DND-41 (cell line): ENCODE data around the gene RALGPS2.

Experiments
- EZH2 ChIP-seq: IDR thresholded peaks from 3 replicates; pipeline ENCODE4 v1.6.1; 2012; ENCODE audit warnings: borderline replicate concordance, low read depth, mild to moderate bottlenecking, moderate library complexity, low read length, inconsistent platforms; ENCODE audit not compliant: severe bottlenecking
- TF ChIP-seq, protein P1 (sequence below): IDR thresholded peaks from 2 replicates; pipeline ENCODE4 v1.5.1; 2012; ENCODE audit warnings: borderline replicate concordance, low read length, moderate library complexity, mild to moderate bottlenecking; ENCODE audit not compliant: poor library complexity, severe bottlenecking; ENCODE audit errors: extremely low read depth

DNA sequence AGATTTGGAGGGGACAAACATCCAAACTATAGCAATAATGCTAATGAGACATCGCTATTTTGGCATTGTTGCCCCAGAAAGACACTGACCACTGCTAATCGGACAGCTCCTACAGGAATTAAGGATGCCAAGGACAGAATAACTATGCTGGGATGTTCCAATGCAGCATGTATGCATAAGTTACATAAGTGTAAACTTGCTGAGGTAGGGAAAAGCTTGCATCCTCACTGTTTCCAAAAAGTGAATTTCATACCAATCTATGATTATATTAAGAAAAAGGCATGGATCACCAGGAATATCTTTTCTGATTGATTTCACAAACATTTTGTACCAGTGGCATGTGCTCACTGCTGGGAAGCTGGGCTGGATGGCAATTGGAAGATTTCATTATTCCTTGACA is 45.8 kb upstream of the RALGPS2 start:
- TF ChIP-seq, protein P1, sequence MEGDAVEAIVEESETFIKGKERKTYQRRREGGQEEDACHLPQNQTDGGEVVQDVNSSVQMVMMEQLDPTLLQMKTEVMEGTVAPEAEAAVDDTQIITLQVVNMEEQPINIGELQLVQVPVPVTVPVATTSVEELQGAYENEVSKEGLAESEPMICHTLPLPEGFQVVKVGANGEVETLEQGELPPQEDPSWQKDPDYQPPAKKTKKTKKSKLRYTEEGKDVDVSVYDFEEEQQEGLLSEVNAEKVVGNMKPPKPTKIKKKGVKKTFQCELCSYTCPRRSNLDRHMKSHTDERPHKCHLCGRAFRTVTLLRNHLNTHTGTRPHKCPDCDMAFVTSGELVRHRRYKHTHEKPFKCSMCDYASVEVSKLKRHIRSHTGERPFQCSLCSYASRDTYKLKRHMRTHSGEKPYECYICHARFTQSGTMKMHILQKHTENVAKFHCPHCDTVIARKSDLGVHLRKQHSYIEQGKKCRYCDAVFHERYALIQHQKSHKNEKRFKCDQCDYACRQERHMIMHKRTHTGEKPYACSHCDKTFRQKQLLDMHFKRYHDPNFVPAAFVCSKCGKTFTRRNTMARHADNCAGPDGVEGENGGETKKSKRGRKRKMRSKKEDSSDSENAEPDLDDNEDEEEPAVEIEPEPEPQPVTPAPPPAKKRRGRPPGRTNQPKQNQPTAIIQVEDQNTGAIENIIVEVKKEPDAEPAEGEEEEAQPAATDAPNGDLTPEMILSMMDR, result no peak
- no peak for TF ChIP-seq EZH2
